Astrocyte of the cerebellum (primary cell): Measurements from ENCODE around the gene PHF21B.

Experiments used
- DNase-seq: peaks from one replicate; pipeline ENCODE4 v3.0.0-alpha.2; 2011; ENCODE audit warnings: low read depth
- H3K4me3 ChIP-seq: 2 replicates; pipeline ENCODE4 v1.5.1; 2011; ENCODE audit warnings: mild to moderate bottlenecking, low read depth, low read length, moderate library complexity
- CTCF ChIP-seq: IDR thresholded peaks from 2 replicates; pipeline ENCODE4 v1.5.1; 2012; ENCODE audit warnings: low read length, low read depth, moderate library complexity, mild to moderate bottlenecking; ENCODE audit errors: missing control alignments
- in situ Hi-C: cut with HindIII; loops from 2 replicates; pipeline ENCODE4 v1.10.0; 2017; ENCODE audit warnings: low sequenced_read_pairs

The PHF21B gene

GRCh38 chr22:44947846-44948245 is 62.0 kb downstream of the PHF21B start:
- H3K4me3 ChIP-seq = no peak overlapping the region
- TF ChIP-seq CTCF = no peak
- no peak for DNase-seq
- in situ Hi-C loops = no loop called here

GRCh38 chr22:44947049-44947448 is 62.8 kb downstream of the PHF21B start:
- in situ Hi-C loops = no loop called here
- H3K4me3 ChIP-seq = no peak overlapping the region
- TF ChIP-seq CTCF = no peak
- no peak for DNase-seq

GRCh38 chr22:44944883-44945601 is 64.8 kb downstream of the PHF21B start:
- no peak for DNase-seq
- no peak overlapping the region for H3K4me3 ChIP-seq
- in situ Hi-C loops = no loop called here
- TF ChIP-seq CTCF = no peak

- no peak for TF ChIP-seq CTCF
- in situ Hi-C loops = no loop called here
- no peak for DNase-seq
- H3K4me3 ChIP-seq = no peak overlapping the region
Measured at GRCh38 chr22:44943701-44944324, 66.0 kb downstream of the PHF21B start.

- in situ Hi-C loops = no loop called here
- no peak for DNase-seq
- TF ChIP-seq CTCF = no peak
- H3K4me3 ChIP-seq = no peak overlapping the region
Measured at GRCh38 chr22:44942979-44943700, 66.7 kb downstream of the PHF21B start.

- no peak for DNase-seq
- no peak for TF ChIP-seq CTCF
- in situ Hi-C loops = no loop called here
- H3K4me3 ChIP-seq = no peak overlapping the region
Measured at GRCh38 chr22:44942056-44942455, 67.7 kb downstream of the PHF21B start.
